K562 (cell line): ENCODE data around the gene CNOT1. TPM values are rescaled to one million over a fixed set of nuclear protein-coding genes. Genes with fewer than 3 reads are reported as not detected.
A peak's percentile ranks its signal among the peaks of the same experiment; 100 is the strongest.

ENCODE experiments used
- CSDE1 ChIP-seq, 2 experiments: fragments of 450-650 bp; IDR thresholded peaks; 2 replicates each; pipeline ENCODE4 v1.6.1; 2016; ENCODE audit warnings: mild to moderate bottlenecking in 1 of 2
- ELF2 ChIP-seq: fragments of 250-450 bp; sonication (Bioruptor Pico); IDR thresholded peaks from 2 replicates; pipeline ENCODE4 v1.5.0; 2021; ENCODE audit warnings: mild to moderate bottlenecking
- ERF ChIP-seq: fragments of 450-650 bp; formaldehyde crosslinking; IDR thresholded peaks from 2 replicates; pipeline ENCODE4 v1.4.0; 2020; ENCODE audit warnings: mild to moderate bottlenecking, mixed read lengths
- FOXA3 ChIP-seq, 2 experiments: fragments of 450-650 bp in 1 of 2; sonication (generic) in 1 of 2; formaldehyde crosslinking; IDR thresholded peaks in 1 of 2; conservative IDR thresholded peaks in 1 of 2; 2 replicates each; pipeline versions ENCODE4 v1.4.0 to v1.8.0; 2020 to 2022; ENCODE audit warnings: mild to moderate bottlenecking in 2 of 2, missing genetic modification reagents in 1 of 2
- GTF2F1 ChIP-seq: IDR thresholded peaks from 2 replicates; pipeline ENCODE4 v1.6.1; 2011; ENCODE audit warnings: low read depth, low read length, improper control_type of control experiment
- HIVEP1 ChIP-seq: fragments of 250-450 bp; sonication (Bioruptor Pico); IDR thresholded peaks from 2 replicates; pipeline ENCODE4 v1.4.0; 2020; ENCODE audit warnings: mild to moderate bottlenecking
- LEF1 ChIP-seq: fragments of 450-650 bp; IDR thresholded peaks from 2 replicates; pipeline ENCODE4 v1.6.1; 2016; ENCODE audit warnings: mild to moderate bottlenecking
- MTA1 ChIP-seq: fragments of 450-650 bp; IDR thresholded peaks from 2 replicates; pipeline ENCODE4 v1.6.1; 2017; ENCODE audit warnings: borderline replicate concordance
- NFE2L1 ChIP-seq: fragments of 450-650 bp; IDR thresholded peaks from 2 replicates; pipeline ENCODE4 v1.6.1; 2016; ENCODE audit warnings: missing genetic modification characterization, low read depth, mild to moderate bottlenecking, missing compliant biosample characterization, moderate library complexity, borderline replicate concordance
- PHF20 ChIP-seq: fragments of 450-650 bp; IDR thresholded peaks from 2 replicates; pipeline ENCODE4 v1.6.1; 2018; ENCODE audit not compliant: partially characterized antibody
- PHTF2 ChIP-seq: fragments of 250-450 bp; sonication (Bioruptor Pico); IDR thresholded peaks from 2 replicates; pipeline ENCODE4 v1.5.0; 2021; ENCODE audit warnings: mild to moderate bottlenecking
- SMAD4 ChIP-seq: fragments of 250-450 bp; sonication (Bioruptor Pico); conservative IDR thresholded peaks from 2 replicates; pipeline ENCODE4 v1.8.0; 2021; ENCODE audit warnings: inconsistent platforms, mild to moderate bottlenecking, moderate library complexity
- SREBF2 ChIP-seq: sonication (generic); formaldehyde crosslinking; IDR thresholded peaks from 2 replicates; pipeline ENCODE4 v1.4.0; 2020; ENCODE audit warnings: mild to moderate bottlenecking, missing genetic modification reagents
- ZBTB7A ChIP-seq: IDR thresholded peaks from 2 replicates; pipeline ENCODE4 v1.6.1; 2011; ENCODE audit warnings: low read depth, mild to moderate bottlenecking, low read length, moderate library complexity, borderline replicate concordance; ENCODE audit not compliant: control insufficient read depth
- ZEB2 ChIP-seq: fragments of 450-650 bp; IDR thresholded peaks from 2 replicates; pipeline ENCODE4 v1.6.1; 2016
- ZFPM2 ChIP-seq: fragments of 250-450 bp; sonication (Bioruptor Pico); IDR thresholded peaks from 2 replicates; pipeline ENCODE4 v1.5.1; 2022; ENCODE audit warnings: mild to moderate bottlenecking
- ZNF311 ChIP-seq: fragments of 250-450 bp; sonication (Bioruptor Pico); IDR thresholded peaks from 2 replicates; pipeline ENCODE4 v1.4.0; 2020; ENCODE audit warnings: mild to moderate bottlenecking, moderate library complexity
- ZNF668 ChIP-seq: fragments of 250-450 bp; sonication (Bioruptor Pico); IDR thresholded peaks from 2 replicates; pipeline ENCODE4 v1.8.0; 2022; ENCODE audit warnings: mild to moderate bottlenecking, inconsistent platforms
- ZNF79 ChIP-seq: fragments of 250-450 bp; sonication (Bioruptor Pico); IDR thresholded peaks from 2 replicates; pipeline ENCODE4 v1.4.0; 2020; ENCODE audit warnings: low read depth, mild to moderate bottlenecking, moderate library complexity
- polyA plus RNA-seq, 8 experiments: library from polyadenylated mRNA; depleted of rRNA in 4 of 8; stranded (reverse) in 5 of 8; unstranded in 3 of 8; fragments of >200 nt; fragmentation: Nextera tagmentation in 2 of 8; fragmentation: Illumina TruSeq in 1 of 8; extraction: Ambion mirVana in 2 of 8; extraction: Trizol in 1 of 8; gene quantifications; 2 replicates each; pipeline versions ENCODE4 v1.2.1 to v1.2.3, GENCODE V29; 2011 to 2014; ENCODE audit warnings: inconsistent platforms in 1 of 8, missing spikeins in 1 of 8
- total RNA-seq, 7 experiments: library from RNA; depleted of rRNA in 6 of 7; stranded (reverse); fragments of >200 nt in 6 of 7; fragmentation: Illumina TruSeq in 2 of 7; extraction: Trizol in 2 of 7; gene quantifications; 2 replicates each; pipeline versions ENCODE4 v1.2.1 to v1.2.3, GENCODE V29; 2011 to 2021; ENCODE audit warnings: low replicate concordance in 1 of 7
- TF ChIP-seq, protein P1 (sequence below): sonication (generic); formaldehyde crosslinking; IDR thresholded peaks from 2 replicates; pipeline ENCODE4 v1.9.0; 2022; ENCODE audit warnings: mild to moderate bottlenecking, missing genetic modification reagents
- TF ChIP-seq, protein P2 (sequence below): sonication (generic); formaldehyde crosslinking; IDR thresholded peaks from 2 replicates; pipeline ENCODE4 v1.8.1; 2023; ENCODE audit warnings: mild to moderate bottlenecking, missing genetic modification reagents
- TF ChIP-seq, protein P3 (sequence below): fragments of 200-800 bp; sonication (Bioruptor generic); IDR thresholded peaks from 2 replicates; pipeline ENCODE4 v1.6.1; 2017; ENCODE audit warnings: missing genetic modification characterization, missing compliant biosample characterization
- TF ChIP-seq, protein P4 (sequence below), 2 experiments: fragments of 450-650 bp in 1 of 2; sonication (generic) in 1 of 2; formaldehyde crosslinking in 1 of 2; IDR thresholded peaks in 1 of 2; conservative IDR thresholded peaks in 1 of 2; 2 replicates each; pipeline versions ENCODE4 v1.6.1 to v1.8.1; 2016 to 2023; ENCODE audit warnings: mild to moderate bottlenecking in 2 of 2, moderate library complexity in 2 of 2, inconsistent platforms in 1 of 2, missing genetic modification reagents in 1 of 2

The CNOT1 gene
- total and polyA plus RNA-seq, 9 of the 15 experiments (the other 6 are each of a cell fraction or from before 2014, with no cell fraction given), result 110 to 270 (median 220) TPM

DNA sequence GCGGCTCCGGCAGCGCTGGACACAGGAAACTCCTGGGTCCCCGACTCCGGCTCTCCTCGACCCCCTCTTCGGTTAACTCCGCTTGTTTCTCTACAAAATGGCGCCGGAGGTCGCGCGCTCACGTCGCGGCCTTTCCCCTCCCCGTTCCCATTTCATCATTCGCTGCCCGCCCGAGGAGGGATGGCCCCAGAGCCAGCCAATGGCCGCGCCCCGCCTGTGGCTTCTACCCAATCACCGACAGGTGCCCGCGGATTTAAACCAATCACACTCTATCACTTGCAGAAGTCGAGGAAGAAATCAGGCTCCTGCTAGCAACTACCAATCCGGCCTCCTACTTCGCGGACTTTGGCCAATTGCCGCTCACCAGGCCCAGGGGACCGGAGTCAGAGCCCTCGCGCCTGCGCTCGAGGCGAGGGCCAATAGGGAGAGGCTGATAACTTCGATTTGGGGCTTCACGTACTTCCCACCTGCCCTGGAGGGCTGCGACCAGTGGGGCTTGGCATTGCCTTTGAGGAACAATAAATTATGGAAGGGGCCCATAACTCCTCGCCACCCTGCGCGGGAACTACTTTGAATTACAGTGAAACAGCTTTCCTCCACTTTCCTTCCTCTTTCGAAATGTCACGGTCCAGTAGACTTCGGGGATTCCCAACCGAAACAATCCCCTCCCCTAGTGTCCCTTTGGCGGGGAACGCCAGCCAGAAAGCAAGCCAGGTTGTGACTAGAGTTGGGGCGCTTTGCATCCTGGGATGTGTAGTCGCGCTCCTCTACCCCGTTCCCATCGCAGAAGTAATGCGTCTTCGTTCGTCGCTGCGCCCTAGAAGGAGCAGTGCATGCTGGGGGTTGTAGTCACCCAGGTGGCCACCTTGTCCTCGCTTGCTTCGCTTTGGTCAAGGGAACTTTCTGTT is at the start of gene CNOT1 (continued):
- no peak for TF ChIP-seq PHTF2 (CRISPR knock-in tag)
- TF ChIP-seq SREBF2, result no peak
- TF ChIP-seq ZEB2, result 0 out of 2 replicates have a peak, but pooled peaks have one; percentile 49
- TF ChIP-seq, protein P1, sequence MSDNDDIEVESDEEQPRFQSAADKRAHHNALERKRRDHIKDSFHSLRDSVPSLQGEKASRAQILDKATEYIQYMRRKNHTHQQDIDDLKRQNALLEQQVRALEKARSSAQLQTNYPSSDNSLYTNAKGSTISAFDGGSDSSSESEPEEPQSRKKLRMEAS (CRISPR knock-in tag), result peak; percentile 78
- TF ChIP-seq ERF (CRISPR knock-in tag), result no peak
- TF ChIP-seq, protein P2, sequence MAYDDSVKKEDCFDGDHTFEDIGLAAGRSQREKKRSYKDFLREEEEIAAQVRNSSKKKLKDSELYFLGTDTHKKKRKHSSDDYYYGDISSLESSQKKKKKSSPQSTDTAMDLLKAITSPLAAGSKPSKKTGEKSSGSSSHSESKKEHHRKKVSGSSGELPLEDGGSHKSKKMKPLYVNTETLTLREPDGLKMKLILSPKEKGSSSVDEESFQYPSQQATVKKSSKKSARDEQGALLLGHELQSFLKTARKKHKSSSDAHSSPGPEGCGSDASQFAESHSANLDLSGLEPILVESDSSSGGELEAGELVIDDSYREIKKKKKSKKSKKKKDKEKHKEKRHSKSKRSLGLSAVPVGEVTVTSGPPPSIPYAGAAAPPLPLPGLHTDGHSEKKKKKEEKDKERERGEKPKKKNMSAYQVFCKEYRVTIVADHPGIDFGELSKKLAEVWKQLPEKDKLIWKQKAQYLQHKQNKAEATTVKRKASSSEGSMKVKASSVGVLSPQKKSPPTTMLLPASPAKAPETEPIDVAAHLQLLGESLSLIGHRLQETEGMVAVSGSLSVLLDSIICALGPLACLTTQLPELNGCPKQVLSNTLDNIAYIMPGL (CRISPR knock-in tag), result peak; percentile 52; the same call in 1 of the 2 replicates
- peak; percentile 71; the same call in 1 of the 2 replicates for TF ChIP-seq ZNF668 (CRISPR knock-in tag)
- peak; percentile 85 for TF ChIP-seq LEF1
- no peak for TF ChIP-seq ZFPM2
- peak; percentile 76; the same call in 1 of the 2 replicates for TF ChIP-seq HIVEP1 (CRISPR knock-in tag)
- TF ChIP-seq ZNF79 (CRISPR knock-in tag), result 0 out of 2 replicates have a peak, but pooled peaks have one; percentile 51
- peak; percentile 78 for TF ChIP-seq SMAD4 (CRISPR knock-in tag)
- 0 out of 2 replicates have a peak, but pooled peaks have one; percentile 15 for TF ChIP-seq GTF2F1
- peak; percentile 26; the same call in 1 of the 2 replicates for TF ChIP-seq ELF2 (CRISPR knock-in tag)
- TF ChIP-seq PHF20, result no peak
- TF ChIP-seq CSDE1 (IDR thresholded peaks at IDR 0.05), result 0 out of 4 replicates have a peak, but pooled peaks of 1 of the 2 experiments have one; percentile 20
- TF ChIP-seq FOXA3 (CRISPR knock-in tag; conservative IDR thresholded peaks at IDR 0.05 in 1 of 2, IDR thresholded peaks at IDR 0.05 in 1 of 2), result no peak
- TF ChIP-seq ZBTB7A, result peak; percentile 42; the same call in 1 of the 2 replicates
- peak; percentile 78; the same call in 1 of the 2 replicates for TF ChIP-seq ZNF311
- peak; percentile 99 for TF ChIP-seq MTA1
- TF ChIP-seq, protein P3, sequence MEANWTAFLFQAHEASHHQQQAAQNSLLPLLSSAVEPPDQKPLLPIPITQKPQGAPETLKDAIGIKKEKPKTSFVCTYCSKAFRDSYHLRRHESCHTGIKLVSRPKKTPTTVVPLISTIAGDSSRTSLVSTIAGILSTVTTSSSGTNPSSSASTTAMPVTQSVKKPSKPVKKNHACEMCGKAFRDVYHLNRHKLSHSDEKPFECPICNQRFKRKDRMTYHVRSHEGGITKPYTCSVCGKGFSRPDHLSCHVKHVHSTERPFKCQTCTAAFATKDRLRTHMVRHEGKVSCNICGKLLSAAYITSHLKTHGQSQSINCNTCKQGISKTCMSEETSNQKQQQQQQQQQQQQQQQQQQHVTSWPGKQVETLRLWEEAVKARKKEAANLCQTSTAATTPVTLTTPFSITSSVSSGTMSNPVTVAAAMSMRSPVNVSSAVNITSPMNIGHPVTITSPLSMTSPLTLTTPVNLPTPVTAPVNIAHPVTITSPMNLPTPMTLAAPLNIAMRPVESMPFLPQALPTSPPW (CRISPR knock-in tag), result peak; percentile 83
- peak; percentile 8; the same call in 1 of the 2 replicates for TF ChIP-seq NFE2L1 (tag)
- TF ChIP-seq, protein P4, sequence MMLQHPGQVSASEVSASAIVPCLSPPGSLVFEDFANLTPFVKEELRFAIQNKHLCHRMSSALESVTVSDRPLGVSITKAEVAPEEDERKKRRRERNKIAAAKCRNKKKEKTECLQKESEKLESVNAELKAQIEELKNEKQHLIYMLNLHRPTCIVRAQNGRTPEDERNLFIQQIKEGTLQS (IDR thresholded peaks at IDR 0.05), result peak; percentile 93
- TF ChIP-seq, protein P4 (CRISPR knock-in tag; conservative IDR thresholded peaks at IDR 0.05), result peak; percentile 90
